HepG2 (cell line): Measurements from ENCODE around the gene PANX1. TPM values are rescaled to one million over a fixed set of nuclear protein-coding genes. Genes with fewer than 3 reads are reported as not detected.

Experiments used
- ATAC-seq: fragments of 200-7000 bp; cut with Tn5 transposase; 3 replicates; pipeline ENCODE4 v1.9.1; 2020; ENCODE audit warnings: mild to moderate bottlenecking, moderate library complexity
- BruUV-seq: library from RNA; stranded (reverse); fragments of 400-500 nt; replicated peaks from 2 replicates; lab custom pipeline; 2021; lab: Mats Ljungman, UMichigan
- CTCF ChIA-PET: fragments of 300-600 bp; formaldehyde crosslinking; extraction: SDS; loops from one replicate; lab custom pipeline; 2021; ENCODE audit warnings: low total read pairs, inconsistent platforms, low intra/inter-chr PET ratio; lab: Yijun Ruan, JAX
- POLR2A ChIA-PET: fragments of 350-600 bp; sonication (Branson Sonifier 250); formaldehyde crosslinking; loops from one replicate; lab custom pipeline; 2020; ENCODE audit warnings: antibody characterized with exemption, inconsistent platforms; lab: Yijun Ruan, JAX
- DNase-seq: peaks from one replicate; pipeline ENCODE4 v3.0.0-alpha.2; 2015; ENCODE audit warnings: low spot score
- FAIRE-seq: peaks from 3 replicates; lab custom pipeline; 2011; peaks lifted over from hg19 to GRCh38; lab: Jason Lieb, UNC
- H2AFZ ChIP-seq: one replicate; pipeline ENCODE4 v1.6.1; 2011; ENCODE audit warnings: low read length, inconsistent platforms
- H3K27ac ChIP-seq: fragments of 300-600 bp; 3 replicates; pipeline ENCODE4 v1.8.0; 2011; ENCODE audit warnings: mixed run types, mild to moderate bottlenecking, mixed read lengths, low read length, inconsistent platforms; ENCODE audit not compliant: insufficient read depth; ENCODE audit errors: extremely low read length
- H3K27me3 ChIP-seq, 2 experiments: fragments of 200-600 bp in 1 of 2; 2 replicates in 1 of 2; 3 replicates in 1 of 2; pipeline versions ENCODE4 v1.6.0 to v1.8.0; 2011; ENCODE audit warnings: low read length in 2 of 2, mild to moderate bottlenecking in 2 of 2, moderate library complexity in 2 of 2, inconsistent platforms in 1 of 2; ENCODE audit not compliant: insufficient read depth in 2 of 2, control insufficient read depth in 1 of 2
- H3K36me3 ChIP-seq, 2 experiments: fragments of 200-600 bp in 1 of 2; replicated peaks in 1 of 2; 2 replicates in 1 of 2; 3 replicates in 1 of 2; pipeline versions ENCODE4 v1.5.1 to v1.8.0; 2011; ENCODE audit warnings: low read length in 2 of 2, inconsistent platforms in 1 of 2; ENCODE audit not compliant: insufficient read depth in 2 of 2, control insufficient read depth in 1 of 2
- H3K4me1 ChIP-seq: 2 replicates; pipeline ENCODE4 v1.5.1; 2012; ENCODE audit warnings: low read length, inconsistent platforms; ENCODE audit not compliant: insufficient read depth
- H3K4me2 ChIP-seq: 2 replicates; pipeline ENCODE4 v1.6.0; 2011; ENCODE audit warnings: low read depth, low read length, inconsistent platforms
- H3K4me3 ChIP-seq, 3 experiments: fragments of 200-600 bp in 1 of 3; sonication (generic), shearing (Covaris generic) in 1 of 3; replicated peaks in 1 of 3; 2 replicates each; pipeline ENCODE4 v1.5.1; 2011 to 2016; ENCODE audit warnings: low read length in 3 of 3, inconsistent platforms in 2 of 3, low read depth in 2 of 3, mild to moderate bottlenecking in 2 of 3, control low read depth in 1 of 3, mixed read lengths in 1 of 3; ENCODE audit not compliant: insufficient read depth in 1 of 3
- H3K79me2 ChIP-seq: one replicate; pipeline ENCODE4 v1.6.1; 2011; ENCODE audit warnings: low read length, inconsistent platforms; ENCODE audit not compliant: insufficient read depth
- H3K9ac ChIP-seq: 2 replicates; pipeline ENCODE4 v1.6.0; 2011; ENCODE audit warnings: mild to moderate bottlenecking, low read depth, low read length, inconsistent platforms; ENCODE audit not compliant: insufficient read depth
- H3K9me3 ChIP-seq: 2 replicates; pipeline ENCODE4 v1.5.1; 2012; ENCODE audit warnings: mild to moderate bottlenecking, low read length
- H4K20me1 ChIP-seq: 2 replicates; pipeline ENCODE4 v1.6.0; 2011; ENCODE audit warnings: inconsistent platforms, mild to moderate bottlenecking, low read length, moderate library complexity; ENCODE audit not compliant: insufficient read depth
- CREM ChIP-seq, 2 experiments: sonication (generic) in 1 of 2; formaldehyde crosslinking in 1 of 2; IDR thresholded peaks; 2 replicates each; pipeline versions ENCODE4 v1.4.0 to v1.6.1; 2016 to 2020; ENCODE audit warnings: antibody characterized with exemption in 1 of 2, mild to moderate bottlenecking in 1 of 2, missing genetic modification reagents in 1 of 2
- E2F2 ChIP-seq: sonication (generic); formaldehyde crosslinking; IDR thresholded peaks from 2 replicates; pipeline ENCODE4 v1.4.0; 2020; ENCODE audit warnings: missing genetic modification reagents, borderline replicate concordance
- EHMT2 ChIP-seq: fragments of 200-600 bp; sonication (generic); IDR thresholded peaks from 2 replicates; pipeline ENCODE4 v1.7.0; 2017; ENCODE audit warnings: antibody characterized with exemption, low read depth, low read length, borderline replicate concordance
- GATAD1 ChIP-seq: IDR thresholded peaks from 2 replicates; pipeline ENCODE4 v1.6.1; 2016; ENCODE audit warnings: missing genetic modification reagents, missing compliant biosample characterization
- GTF2F1 ChIP-seq: fragments of 150-350 bp; IDR thresholded peaks from 2 replicates; pipeline ENCODE4 v1.6.1; 2014; ENCODE audit warnings: low read length
- KDM1A ChIP-seq: IDR thresholded peaks from 2 replicates; pipeline ENCODE4 v1.6.1; 2016; ENCODE audit warnings: missing compliant biosample characterization
- MXD1 ChIP-seq: sonication (generic); formaldehyde crosslinking; IDR thresholded peaks from 2 replicates; pipeline ENCODE4 v1.4.0; 2020; ENCODE audit warnings: mild to moderate bottlenecking, missing genetic modification reagents
- MZF1 ChIP-seq: sonication (generic); formaldehyde crosslinking; IDR thresholded peaks from 2 replicates; pipeline ENCODE4 v1.8.1; 2023; ENCODE audit warnings: mild to moderate bottlenecking, missing genetic modification reagents, borderline replicate concordance
- NCOA5 ChIP-seq: sonication (generic); formaldehyde crosslinking; IDR thresholded peaks from 2 replicates; pipeline ENCODE4 v1.4.0; 2020; ENCODE audit warnings: missing genetic modification reagents
- NFIB ChIP-seq: sonication (generic); formaldehyde crosslinking; IDR thresholded peaks from 2 replicates; pipeline ENCODE4 v1.9.0; 2021; ENCODE audit warnings: missing genetic modification reagents, mild to moderate bottlenecking, borderline replicate concordance
- NFKB2 ChIP-seq: sonication (generic); formaldehyde crosslinking; IDR thresholded peaks from 2 replicates; pipeline ENCODE4 v1.4.0; 2020; ENCODE audit warnings: missing genetic modification reagents, borderline replicate concordance
- NFKBIZ ChIP-seq: IDR thresholded peaks from 2 replicates; pipeline ENCODE4 v1.6.1; 2018; ENCODE audit warnings: missing genetic modification reagents, missing compliant biosample characterization
- POLR2AphosphoS2 ChIP-seq: IDR thresholded peaks from 2 replicates; pipeline ENCODE4 v1.6.1; 2011; ENCODE audit warnings: low read depth, low read length, improper control_type of control experiment
- RARA ChIP-seq: IDR thresholded peaks from 2 replicates; pipeline ENCODE4 v1.6.1; 2016; ENCODE audit warnings: missing genetic modification reagents, missing compliant biosample characterization
- TCF12 ChIP-seq, 2 experiments: fragments of 450-650 bp in 1 of 2; sonication (generic) in 1 of 2; formaldehyde crosslinking in 1 of 2; IDR thresholded peaks; 2 replicates each; pipeline versions ENCODE4 v1.6.1 to v1.8.0; 2017 to 2022; ENCODE audit warnings: antibody characterized with exemption in 1 of 2, mild to moderate bottlenecking in 1 of 2, missing genetic modification reagents in 1 of 2, moderate library complexity in 1 of 2
- ZKSCAN8 ChIP-seq: IDR thresholded peaks from 2 replicates; pipeline ENCODE4 v1.6.1; 2016; ENCODE audit warnings: borderline replicate concordance, missing genetic modification reagents, missing compliant biosample characterization
- ZNF276 ChIP-seq: sonication (generic); formaldehyde crosslinking; IDR thresholded peaks from 2 replicates; pipeline ENCODE4 v1.4.0; 2020; ENCODE audit warnings: mild to moderate bottlenecking, low read depth, missing genetic modification reagents
- ZNF510 ChIP-seq: sonication (generic); formaldehyde crosslinking; IDR thresholded peaks from 2 replicates; pipeline ENCODE4 v1.4.0; 2020; ENCODE audit warnings: low read depth, mild to moderate bottlenecking, missing genetic modification reagents
- ZNF558 ChIP-seq: sonication (generic); formaldehyde crosslinking; IDR thresholded peaks from 2 replicates; pipeline ENCODE4 v1.9.0; 2022; ENCODE audit warnings: mild to moderate bottlenecking, missing genetic modification reagents, borderline replicate concordance
- ZNF570 ChIP-seq: sonication (generic); formaldehyde crosslinking; IDR thresholded peaks from 2 replicates; pipeline ENCODE4 v1.4.0; 2020; ENCODE audit warnings: mild to moderate bottlenecking, missing genetic modification reagents, borderline replicate concordance
- WGBS: methylation state at CpG from one replicate; pipeline ENCODE4 v1.1.6; 2017; ENCODE audit warnings: low lambda C conversion rate; 5-methylcytosine and 5-hydroxymethylcytosine counted together
- in situ Hi-C: cut with HindIII; loops from 2 replicates; pipeline ENCODE4 v1.10.0; 2017; ENCODE audit warnings: low pct_unique_long_range_greater_than_20kb; ENCODE audit not compliant: extremely low pct_ligation_motif_present
- intact Hi-C: fragments of 100-400 bp; cut with micrococcal nuclease; formaldehyde crosslinking; loops from one replicate; pipeline ENCODE4 v1.10.0; 2022; ENCODE audit not compliant: unreplicated experiment
- polyA plus RNA-seq, 8 experiments: library from polyadenylated mRNA; depleted of rRNA in 3 of 8; stranded (reverse) in 7 of 8; unstranded in 1 of 8; fragments of >200 nt; fragmentation: Illumina TruSeq in 4 of 8; extraction: Trizol in 4 of 8; gene quantifications; 2 replicates each; pipeline versions ENCODE4 v1.2.1 to v1.2.3, GENCODE V29; 2011 to 2016; ENCODE audit warnings: low read depth in 4 of 8, missing spikeins in 1 of 8, mixed read lengths in 1 of 8; ENCODE audit not compliant: insufficient read depth in 1 of 8
- total RNA-seq, 5 experiments: library from RNA; depleted of rRNA; stranded (reverse); fragments of >200 nt; fragmentation: Illumina TruSeq; extraction: Trizol; gene quantifications; 2 replicates each; pipeline ENCODE4 v1.2.3, GENCODE V29; 2016; ENCODE audit warnings: low read depth in 1 of 5

The PANX1 gene
- total and polyA plus RNA-seq, 2 of the 13 experiments (the other 11 are each of a cell fraction or from before 2014, with no cell fraction given) = 8.3 to 24.8 TPM

GRCh38 chr11:94184846-94185245 is 56.2 kb downstream of the PANX1 start:
- CTCF ChIA-PET = interaction anchor here (1.5 kb wide), 1 partner anchor 233 kb away, joined by 3 read pairs; no protein-coding TSS in a partner anchor
- WGBS = 97% methylated on average over 2 of the region's 2 CpGs
- H2AFZ ChIP-seq = no peak overlapping the region
- H4K20me1 ChIP-seq = peaks cover 2% of the 10 kb centered on the region; the same call in 1 of the 2 replicates
- DNase-seq (no peak), FAIRE-seq (no peak), ATAC-seq (no peak)
- H3K9me3 ChIP-seq = no peaks in the 10 kb centered on the region
- intact Hi-C loops = loop anchor here (5.0 kb wide), 1 partner anchor 142 kb away; no protein-coding TSS in a partner anchor
- no peak overlapping the region for H3K27ac ChIP-seq
- no peak overlapping the region for H3K4me2 ChIP-seq
- no peak overlapping the region for H3K9ac ChIP-seq
- H3K4me1 ChIP-seq = peaks cover 8% of the 10 kb centered on the region; the same call in 1 of the 2 replicates
- POLR2A ChIA-PET = no interaction called here
- H3K36me3 ChIP-seq = peaks cover 6 to 9% of the 10 kb centered on the region in 2 experiments; a peak in 3 of 5 replicates
- H3K79me2 ChIP-seq = no peaks in the 10 kb centered on the region
- no TSS peak for BruUV-seq
- H3K4me3 ChIP-seq = no peak overlapping the region
- in situ Hi-C loops = loop anchor here (25.0 kb wide), 1 partner anchor 227 kb away; the partner anchor contains the start of gene GPR83
- no peaks in the 10 kb centered on the region for H3K27me3 ChIP-seq
- TF ChIP-seq MZF1 (CRISPR knock-in tag) (no peak), ZNF276 (CRISPR knock-in tag) (no peak), NFKBIZ (no peak), GATAD1 (no peak), NFKB2 (CRISPR knock-in tag) (no peak), MXD1 (no peak), ZNF558 (CRISPR knock-in tag) (no peak), E2F2 (CRISPR knock-in tag) (no peak), NCOA5 (CRISPR knock-in tag) (no peak), KDM1A (CRISPR knock-in tag) (no peak), TCF12 (IDR thresholded peaks at IDR 0.05) (no peak), TCF12 (CRISPR knock-in tag; IDR thresholded peaks at IDR 0.05) (no peak), GTF2F1 (no peak), NFIB (CRISPR knock-in tag) (no peak), EHMT2 (no peak), ZNF570 (no peak), CREM (IDR thresholded peaks at IDR 0.05) (no peak), CREM (CRISPR knock-in tag; IDR thresholded peaks at IDR 0.05) (no peak), RARA (no peak), ZNF510 (CRISPR knock-in tag) (no peak), POLR2AphosphoS2 (no peak), ZKSCAN8 (CRISPR knock-in tag) (no peak)
